ENCODE results near the gene ADAMTS4.

Gene ADAMTS4

GRCh38 chr1:161171696-161172095, 27.2 kb downstream of the ADAMTS4 start:
- no peak for DNase-seq

GRCh38 chr1:161171191-161171590, 27.7 kb downstream of the ADAMTS4 start:
- no peak for DNase-seq

DNA sequence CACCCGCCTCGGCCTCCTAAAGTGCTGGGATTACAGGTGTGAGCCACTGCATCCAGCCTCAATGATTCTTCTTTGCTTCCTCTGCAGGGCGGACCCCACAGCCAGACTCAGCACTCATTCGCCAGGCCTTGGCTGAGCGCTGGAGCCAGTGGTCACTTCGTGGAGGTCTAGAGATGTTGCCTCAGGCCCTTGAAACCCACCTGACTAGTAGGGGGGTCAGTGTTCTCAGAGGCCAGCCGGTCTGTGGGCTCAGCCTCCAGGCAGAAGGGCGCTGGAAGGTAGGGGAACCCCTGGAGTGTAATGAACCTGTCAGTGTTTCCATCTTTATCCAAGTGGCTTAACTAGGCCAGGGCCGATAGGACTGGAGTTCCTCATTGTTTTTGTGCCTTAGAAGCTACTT, 29.9 kb downstream of the ADAMTS4 start:
- DNase-seq = no peak

DNA sequence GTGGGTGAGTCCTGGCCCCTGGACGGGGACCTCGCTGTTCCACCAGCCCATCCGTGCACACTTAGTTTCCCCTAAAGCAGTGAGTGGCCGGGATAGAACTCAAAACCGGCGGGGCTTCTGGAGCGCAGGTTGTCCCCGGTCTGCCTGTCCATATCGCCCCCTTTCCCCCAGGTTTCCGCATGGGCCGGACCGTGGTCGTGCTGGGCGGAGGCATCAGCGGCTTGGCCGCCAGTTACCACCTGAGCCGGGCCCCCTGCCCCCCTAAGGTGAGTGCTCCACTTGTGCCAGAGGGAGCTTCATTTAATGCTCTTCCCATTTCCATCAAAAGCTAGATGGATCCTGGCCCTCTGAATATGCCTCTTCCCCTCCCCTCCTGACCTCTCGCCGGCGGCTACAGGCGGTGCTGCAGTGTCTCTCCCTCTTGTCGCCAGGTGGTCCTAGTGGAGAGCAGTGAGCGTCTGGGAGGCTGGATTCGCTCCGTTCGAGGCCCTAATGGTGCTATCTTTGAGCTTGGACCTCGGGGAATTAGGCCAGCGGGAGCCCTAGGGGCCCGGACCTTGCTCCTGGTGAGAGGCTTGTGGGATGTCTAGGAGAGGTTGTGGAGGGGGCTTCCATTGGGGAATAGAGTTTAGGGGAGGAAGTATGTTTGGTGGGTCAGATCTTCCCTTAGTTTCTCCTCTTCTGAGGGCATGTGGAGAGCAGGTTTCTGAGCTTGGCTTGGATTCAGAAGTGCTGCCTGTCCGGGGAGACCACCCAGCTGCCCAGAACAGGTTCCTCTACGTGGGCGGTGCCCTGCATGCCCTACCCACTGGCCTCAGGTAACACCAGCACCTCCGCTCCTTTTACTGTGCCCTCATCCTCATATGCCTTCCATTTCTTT, 31.9 kb downstream of the ADAMTS4 start:
- no peak for DNase-seq

GRCh38 chr1:161165742-161166668, 32.8 kb downstream of the ADAMTS4 start, which contains the start of gene PPOX:
Gene PPOX, plus strand, starts transcription at chr1:161166426. Its CDS starts 422 bp downstream, at chr1:161166848.
- DNase-seq = peak; percentile 99

GRCh38 chr1:161164901-161165610, 33.8 kb downstream of the ADAMTS4 start:
- no peak for DNase-seq

- no peak for DNase-seq
These were observed 35.1 kb downstream of the ADAMTS4 start for GRCh38 chr1:161163793-161164192.

GRCh38 chr1:161162806-161163205, 36.0 kb downstream of the ADAMTS4 start:
- no peak for DNase-seq

DNA sequence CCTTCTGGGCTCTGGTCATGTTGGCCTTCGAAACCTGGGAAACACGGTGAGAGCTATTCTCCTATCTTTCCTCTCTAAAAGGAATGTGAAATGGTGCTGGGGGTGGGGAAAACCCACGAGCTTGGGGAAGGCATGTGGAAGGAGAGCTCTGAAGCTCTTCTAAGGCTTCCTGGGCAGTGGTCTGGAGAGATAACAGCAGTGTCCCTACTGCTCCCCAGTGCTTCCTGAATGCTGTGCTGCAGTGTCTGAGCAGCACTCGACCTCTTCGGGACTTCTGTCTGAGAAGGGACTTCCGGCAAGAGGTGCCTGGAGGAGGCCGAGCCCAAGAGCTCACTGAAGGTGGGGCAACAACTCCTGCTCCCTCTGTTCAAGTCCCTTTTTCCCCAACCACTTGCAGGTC, 36.8 kb downstream of the ADAMTS4 start:
- no peak for DNase-seq

DNA sequence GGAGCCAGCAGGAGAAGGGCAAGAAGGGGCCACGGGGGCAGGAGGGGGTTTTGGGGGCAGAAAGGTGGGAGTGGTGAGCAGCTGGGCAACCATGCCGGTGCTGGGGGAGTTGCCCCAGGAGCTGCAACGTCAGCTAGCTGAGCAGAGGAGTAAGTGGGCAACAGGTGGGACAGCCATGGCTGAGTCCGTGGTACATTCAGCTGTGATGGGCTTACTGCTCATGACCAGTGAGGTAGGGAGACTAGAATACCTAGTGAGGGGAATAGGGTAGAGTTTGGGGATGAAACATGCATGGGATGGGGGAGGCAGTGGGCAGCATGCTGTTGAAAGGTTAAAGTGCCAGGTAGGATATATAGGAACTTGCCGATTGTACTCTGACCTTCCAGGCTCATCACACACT, 37.2 kb downstream of the ADAMTS4 start:
- no peak for DNase-seq

DNA sequence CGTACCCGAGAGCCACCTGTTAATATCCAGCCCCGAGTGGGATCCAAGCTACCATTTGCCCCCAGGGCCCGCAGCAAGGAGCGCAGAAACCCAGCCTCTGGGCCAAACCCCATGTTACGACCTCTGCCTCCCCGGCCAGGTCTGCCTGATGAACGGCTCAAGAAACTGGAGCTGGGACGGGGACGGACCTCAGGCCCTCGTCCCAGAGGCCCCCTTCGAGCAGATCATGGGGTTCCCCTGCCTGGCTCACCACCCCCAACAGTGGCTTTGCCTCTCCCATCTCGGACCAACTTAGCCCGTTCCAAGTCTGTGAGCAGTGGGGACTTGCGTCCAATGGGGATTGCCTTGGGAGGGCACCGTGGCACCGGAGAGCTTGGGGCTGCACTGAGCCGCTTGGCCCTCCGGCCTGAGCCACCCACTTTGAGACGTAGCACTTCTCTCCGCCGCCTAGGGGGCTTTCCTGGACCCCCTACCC, 38.1 kb downstream of the ADAMTS4 start:
- DNase-seq = no peak

DNA sequence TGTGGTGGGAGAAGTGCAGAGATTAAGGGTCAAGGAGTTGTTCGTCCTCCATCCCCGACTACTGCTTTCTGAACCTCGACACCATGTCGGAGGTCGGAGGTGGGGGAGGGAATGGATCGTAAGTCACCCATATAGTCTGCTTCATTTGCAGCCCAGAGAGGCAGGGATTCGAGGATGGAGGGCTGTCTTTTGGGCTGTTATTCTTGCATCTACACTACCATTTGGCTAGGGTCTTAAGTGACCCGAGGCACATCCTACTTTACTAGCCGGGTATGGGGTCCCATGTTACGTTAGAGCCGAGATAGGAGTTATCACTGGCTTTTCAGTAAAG, 39.0 kb downstream of the ADAMTS4 start:
- DNase-seq = no peak

DNA sequence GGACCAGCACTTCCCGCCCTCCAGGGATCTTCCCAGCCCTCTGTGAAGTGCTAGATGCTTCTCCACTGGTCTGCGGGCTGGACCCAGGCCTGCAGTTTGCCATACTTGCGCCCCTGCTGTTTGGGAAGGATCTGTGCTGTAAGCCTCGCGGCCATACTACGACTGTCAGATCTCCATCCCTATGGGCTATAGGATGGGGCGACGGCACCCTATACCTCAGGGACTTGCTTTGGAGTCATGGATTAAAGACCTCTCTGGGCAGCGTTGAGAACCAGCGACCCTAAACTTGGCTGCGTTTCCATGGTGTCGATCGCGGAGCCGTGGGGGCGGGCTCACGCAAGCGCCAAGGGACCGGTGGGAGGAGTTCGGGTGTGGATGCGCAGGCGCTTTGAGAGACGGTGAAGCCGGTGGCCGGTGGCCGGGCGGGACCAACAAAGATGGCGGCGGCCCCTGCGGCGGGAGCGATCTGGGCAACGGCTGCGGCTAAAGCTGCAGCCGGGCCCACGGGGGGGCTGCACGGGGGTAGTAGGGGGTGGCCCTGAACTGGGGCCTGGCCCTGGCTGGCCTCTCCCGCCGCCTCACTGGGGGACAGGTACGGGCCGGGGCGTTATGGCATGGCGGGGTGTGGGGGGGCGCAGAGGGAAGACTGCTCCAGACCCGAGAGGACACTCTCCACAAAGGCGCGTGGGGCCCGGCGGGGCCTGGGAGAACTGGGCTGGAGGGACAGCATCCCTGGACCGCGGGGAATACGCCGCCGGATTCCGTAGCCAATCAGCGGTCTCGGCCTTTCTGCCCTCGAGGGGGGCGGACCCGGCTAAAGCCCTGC, 39.6 kb downstream of the ADAMTS4 start, which contains the start of gene USP21:
TSS of gene USP21 (plus strand) at position 414 of the 826 bp plus-strand sequence. CDS start 1,141 bp downstream, outside the sequence.
- DNase-seq = peak; percentile 84

DNA sequence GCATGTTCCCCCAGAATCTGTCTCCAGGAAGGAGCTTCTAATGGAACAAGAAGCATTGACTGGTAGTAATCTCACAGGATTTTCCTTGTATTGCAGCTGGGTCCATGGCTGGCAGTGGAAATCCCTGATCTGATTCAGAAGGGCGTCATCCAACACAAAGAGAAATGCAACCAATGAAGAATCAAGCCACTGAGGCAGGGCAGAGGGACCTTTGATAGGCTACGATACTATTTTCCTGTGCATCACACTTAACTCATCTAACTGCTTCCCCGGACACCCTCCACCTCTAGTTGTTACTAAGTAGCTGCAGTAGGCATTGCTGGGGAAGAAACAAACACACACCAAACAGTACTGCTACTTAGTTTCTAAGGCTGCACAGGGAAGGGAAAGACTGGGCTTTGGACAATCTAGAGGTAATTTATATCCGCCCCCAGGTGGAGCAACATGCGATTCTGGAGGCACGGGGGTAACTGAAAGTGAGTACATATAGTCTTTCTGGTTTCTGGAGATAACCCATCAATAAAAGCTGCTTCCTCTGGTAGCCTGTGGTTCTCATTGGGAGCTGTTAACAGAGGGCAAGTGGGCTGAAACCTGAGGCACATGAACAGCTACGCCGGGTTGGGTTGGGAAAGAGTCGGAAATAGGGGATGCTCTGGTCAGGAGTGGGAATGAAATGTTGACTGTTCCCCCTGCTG, 40.4 kb downstream of the ADAMTS4 start:
- DNase-seq = no peak

GRCh38 chr1:161157867-161158266, 41.0 kb downstream of the ADAMTS4 start:
- DNase-seq = no peak

GRCh38 chr1:161153682-161154337, 45.0 kb downstream of the ADAMTS4 start, which contains the start of gene UFC1:
Gene UFC1, plus strand, starts transcription at chr1:161153978. Its CDS starts 20 bp downstream, at chr1:161153998.
- peak; percentile 91 for DNase-seq

GRCh38 chr1:161153176-161153575, 45.7 kb downstream of the ADAMTS4 start:
- DNase-seq = no peak

DNA sequence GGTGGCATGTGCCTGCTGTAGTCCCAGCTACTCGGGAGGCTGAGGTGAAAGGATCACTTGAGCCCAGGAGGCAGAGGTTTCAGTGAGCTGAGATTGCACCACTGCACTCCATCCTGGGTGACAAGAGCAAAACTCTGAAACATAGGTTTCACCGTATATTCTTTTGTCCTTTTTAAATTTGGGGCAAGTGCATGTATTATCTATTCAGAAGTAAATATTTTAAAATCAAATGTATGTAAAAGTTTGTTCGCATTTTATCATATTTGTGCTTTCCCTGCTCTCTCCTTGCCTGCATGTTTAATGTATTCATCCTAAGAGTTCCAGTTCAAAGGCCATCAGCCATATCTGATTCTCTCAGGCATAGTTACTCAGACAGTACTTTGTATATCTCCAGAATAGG, 53.0 kb downstream of the ADAMTS4 start:
- DNase-seq = peak; percentile 19

DNA sequence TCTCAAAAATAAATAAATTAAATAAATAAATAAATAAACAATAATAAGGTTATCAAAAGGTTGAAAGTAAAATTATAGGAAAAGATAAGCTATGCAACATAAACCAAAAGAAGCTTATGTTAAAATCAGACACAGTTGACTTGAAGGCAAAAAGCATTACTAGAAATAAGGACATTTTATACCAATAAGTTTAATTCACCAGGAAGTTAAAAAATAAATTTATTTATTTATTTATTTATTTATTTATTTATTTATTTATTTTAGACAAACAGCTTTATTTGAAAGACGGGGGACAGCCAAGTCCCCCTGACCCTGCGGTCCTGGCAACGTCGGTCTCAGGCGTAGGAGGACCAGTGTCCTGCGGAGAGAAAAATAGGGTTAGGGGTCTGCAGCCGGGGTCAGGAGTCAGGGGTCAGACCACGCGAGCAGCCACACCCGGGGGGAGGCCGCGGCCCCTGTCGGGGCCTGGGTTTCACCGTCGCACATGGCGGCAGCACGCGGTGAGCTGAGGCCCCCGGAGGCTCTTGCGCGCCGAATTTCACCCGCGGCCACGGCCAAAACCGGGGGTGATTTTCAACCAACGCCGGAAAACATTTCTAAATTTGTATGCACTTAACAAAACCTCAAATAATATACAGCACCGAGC, 58.0 kb downstream of the ADAMTS4 start:
- DNase-seq = no peak

DNA sequence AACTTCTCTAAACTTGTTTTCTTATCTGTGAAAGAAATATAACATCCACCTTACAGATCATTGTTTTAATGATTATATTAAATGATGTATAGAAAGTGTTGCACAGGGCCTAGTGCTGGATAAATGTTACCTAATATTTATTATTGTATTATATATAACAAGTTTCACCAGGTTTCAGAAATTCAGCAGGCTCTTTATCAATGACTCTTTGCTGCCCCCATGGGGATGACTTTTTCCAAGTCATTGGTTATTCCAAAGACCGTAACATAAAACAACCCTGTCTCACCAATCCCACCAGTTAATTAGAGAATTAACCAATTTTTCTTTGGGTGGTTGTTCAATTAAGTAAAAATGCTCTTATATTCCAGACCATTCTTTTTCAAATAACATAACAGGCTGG, 59.1 kb downstream of the ADAMTS4 start:
- peak; percentile 68 for DNase-seq

Measured in NCI-H1694 (cell line).